DMS114 treated with DMSO at 0.1 percent for 48 hours (cell line): ENCODE measurements around the gene AGGF1.
"Not testable (repeated sequence)": the region's sequence is repeated elsewhere in the genome, so short reads cannot be mapped to it uniquely, and the experiment has no call there.

ENCODE experiments used
- DNase-seq: peaks from one replicate; lab custom pipeline; 2025; ENCODE audit not compliant: unreplicated experiment; lab: John Stamatoyannopoulos, UW

AGGF1 gene

DNA sequence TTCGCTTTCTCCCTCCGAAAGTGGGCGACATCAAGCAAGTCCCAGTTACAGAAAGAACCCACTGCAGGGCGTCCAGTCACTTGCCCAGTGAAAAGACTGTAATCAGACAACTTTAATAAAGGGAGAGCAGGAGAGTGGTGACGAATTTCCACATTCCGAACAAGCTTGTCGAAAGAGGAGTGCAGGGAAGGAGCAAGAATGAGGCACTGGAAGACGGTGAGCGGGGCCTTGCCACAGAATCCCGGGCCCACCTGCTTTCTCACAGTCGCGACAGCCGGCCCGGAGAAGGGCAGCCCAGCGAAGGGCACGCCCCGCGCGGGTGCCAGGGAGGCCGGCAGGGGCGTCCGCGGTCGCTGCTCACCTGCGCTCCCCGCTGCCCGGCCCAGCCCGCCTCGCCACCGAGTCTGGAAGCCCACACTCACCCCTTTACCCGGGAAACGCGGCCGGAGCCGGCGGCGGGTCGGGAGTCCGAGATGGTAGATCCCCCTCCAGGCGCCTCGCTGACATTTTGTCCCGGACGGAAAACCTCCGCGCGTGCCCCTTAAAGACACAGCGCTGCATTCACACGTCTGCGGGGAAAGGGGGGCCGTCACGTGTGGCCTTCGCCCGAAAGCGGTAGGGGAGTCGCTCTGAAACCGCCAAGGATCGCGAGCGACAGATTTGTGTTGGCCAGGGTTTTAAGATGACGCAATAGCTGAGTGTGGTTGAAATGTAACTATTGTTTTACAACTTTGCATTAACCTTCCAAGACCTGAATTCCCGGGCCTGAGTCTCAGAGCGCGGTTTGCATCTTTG, 56.7 kb downstream of the AGGF1 start, which contains the start of gene ZBED3:
Gene ZBED3 (minus strand): TSS at position 597 of the 795 bp plus-strand sequence. CDS start 9,407 bp downstream, outside the sequence.
- DNase-seq: peak; percentile 66

DNA sequence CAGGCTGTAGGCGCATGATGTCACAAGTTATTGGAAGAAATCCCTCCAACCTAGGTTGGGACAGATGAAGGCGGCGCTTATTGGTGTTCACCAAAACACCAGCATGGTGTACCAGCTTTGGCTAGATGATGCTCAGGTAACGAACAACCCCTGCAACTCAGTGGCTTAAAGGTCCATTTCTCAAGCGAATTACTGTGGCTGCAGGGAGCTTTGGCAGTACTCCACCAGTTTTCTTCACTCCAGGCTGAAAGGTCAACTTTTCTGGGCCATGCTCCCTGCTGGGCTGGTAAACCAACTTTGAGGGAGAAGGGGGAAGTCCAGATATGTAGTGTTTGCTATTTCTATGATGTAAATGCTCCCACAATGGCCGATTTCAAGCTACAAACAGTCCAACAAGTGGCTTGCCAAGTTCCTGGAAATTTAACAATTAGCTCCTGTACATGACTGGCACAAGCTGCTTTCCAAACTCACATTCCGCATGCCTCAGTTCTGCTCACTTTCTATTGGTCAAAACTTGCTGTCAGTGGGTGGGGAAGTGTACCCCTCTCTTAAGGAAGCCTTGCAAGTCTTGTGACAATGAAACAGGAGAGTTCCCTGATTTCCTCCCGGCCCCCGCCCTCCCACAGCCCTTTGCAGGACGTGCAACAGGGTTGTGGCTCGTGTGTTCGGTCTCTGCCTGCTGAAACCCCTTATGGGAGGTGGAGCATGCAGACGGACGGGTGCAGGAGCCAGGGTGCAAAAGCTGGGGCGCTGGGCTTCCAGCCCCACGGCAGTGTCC, 57.5 kb downstream of the AGGF1 start:
- peak; percentile 38 for DNase-seq

DNA sequence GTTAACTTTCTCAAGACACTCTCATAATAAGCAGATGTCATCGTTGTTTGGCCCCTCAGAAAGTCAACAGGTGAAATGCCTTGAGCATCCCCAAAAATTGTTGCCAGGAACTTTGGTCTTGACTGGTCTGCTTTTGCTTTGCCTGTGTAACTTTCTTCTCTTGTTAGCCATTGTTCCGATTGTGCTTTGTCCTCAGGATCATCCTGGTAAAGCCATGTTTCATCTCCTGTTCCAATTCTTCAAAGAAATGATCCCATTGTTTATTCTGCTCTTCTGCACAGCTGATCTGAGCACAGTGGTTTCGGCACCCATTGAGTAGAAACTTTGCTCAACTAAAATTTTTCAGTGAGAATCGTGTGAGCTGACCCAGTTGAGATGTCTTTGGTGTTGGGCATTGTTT, 65.0 kb downstream of the AGGF1 start:
- DNase-seq: no peak

- no peak for DNase-seq
Observed at GRCh38 chr5:77101298-77101697, 71.1 kb downstream of the AGGF1 start.

DNA sequence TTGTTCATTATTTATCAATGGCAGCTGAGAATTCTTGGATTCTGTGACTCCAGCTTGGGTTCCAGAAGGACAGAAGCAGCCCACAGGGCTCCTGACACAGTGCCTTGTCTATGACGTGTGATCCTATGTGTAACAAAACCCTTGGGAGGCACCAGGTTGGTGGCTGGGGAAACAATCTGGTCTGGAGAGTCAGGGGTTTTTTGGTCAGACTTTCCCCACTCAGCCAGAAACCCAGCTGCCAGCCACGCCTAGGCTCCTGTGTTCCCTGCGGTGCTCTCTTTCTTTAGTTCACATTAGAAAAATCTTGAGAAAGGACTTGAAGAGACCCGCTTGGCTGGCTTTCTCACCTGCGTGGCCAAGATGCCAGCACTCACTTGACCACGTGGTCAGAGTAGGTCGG, 72.3 kb downstream of the AGGF1 start:
- DNase-seq: no peak

DNA sequence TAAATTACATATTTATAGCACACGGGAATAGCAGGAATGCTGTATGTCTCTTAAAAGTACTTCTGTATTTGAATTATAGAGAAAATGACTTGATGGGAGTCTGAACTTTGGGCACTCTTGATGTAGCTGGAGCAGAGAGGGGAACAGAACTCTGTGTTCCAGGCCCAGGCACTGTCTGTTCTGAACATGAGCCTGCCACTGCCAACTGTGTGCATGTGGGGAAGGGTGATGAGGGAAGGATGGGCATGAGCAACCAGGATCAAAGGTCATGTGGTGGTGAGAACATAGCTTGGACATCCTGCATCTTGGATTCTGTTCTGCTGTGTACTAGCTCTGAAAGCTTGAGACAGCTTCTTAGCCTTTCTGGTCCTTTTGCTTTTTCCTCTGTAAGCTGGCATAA, 73.3 kb downstream of the AGGF1 start:
- no peak for DNase-seq

GRCh38 chr5:77104813-77105212, 74.6 kb downstream of the AGGF1 start:
- no peak for DNase-seq

DNA sequence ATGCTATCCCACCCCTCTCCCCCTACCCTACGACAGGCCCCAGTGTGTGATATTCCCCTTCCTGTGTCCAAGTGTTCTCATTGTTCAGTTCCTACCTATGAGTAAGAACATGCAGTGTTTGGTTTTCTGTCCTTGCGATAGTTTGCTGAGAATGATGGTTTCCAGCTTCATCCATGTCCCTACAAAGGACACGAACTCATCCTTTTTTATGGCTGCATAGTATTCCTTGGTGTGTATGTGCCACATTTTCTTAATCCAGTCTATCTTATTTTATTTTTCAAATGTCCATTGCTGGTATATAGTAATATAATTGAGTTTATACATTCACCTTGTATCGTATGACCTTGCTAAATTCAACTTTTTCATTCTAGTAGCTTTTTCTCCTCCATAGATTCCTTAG, 76.8 kb downstream of the AGGF1 start:
- not testable (repeated sequence) for DNase-seq
